Dermis blood vessel endothelial cell (primary cell): ENCODE data around the gene PHACTR2. TPM values are rescaled to one million over a fixed set of nuclear protein-coding genes. Genes with fewer than 3 reads are reported as not detected.

Experiments used
- DNase-seq: peaks from one replicate; pipeline ENCODE4 v3.0.0; 2010
- total RNA-seq: library from RNA; depleted of rRNA; stranded (reverse); fragments of >200 nt; gene quantifications from 2 replicates; pipeline ENCODE4 v1.2.3, GENCODE V29; 2014

Gene PHACTR2
- total RNA-seq, 1 donor from 2014 or later: 199 TPM

DNA sequence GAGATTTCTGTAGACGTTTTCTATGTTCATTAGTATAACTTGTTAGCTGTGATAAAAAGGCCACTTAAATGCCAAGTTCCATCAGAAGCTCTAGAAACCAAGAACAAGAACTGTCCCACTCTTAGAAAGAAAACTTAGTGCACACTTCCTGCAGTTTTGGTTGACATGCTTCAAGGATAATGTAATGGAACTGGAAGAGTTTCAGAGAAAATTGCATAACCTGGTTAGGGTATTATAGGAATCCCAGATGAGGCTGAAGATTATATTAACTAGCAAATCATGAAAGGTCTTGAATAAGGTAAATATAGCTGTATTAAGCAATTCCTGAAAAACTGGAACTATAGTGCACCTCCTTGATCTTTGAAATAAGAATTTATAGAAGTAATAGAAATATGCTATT lies 1.8 kb upstream of the PHACTR2 start:
- DNase-seq: no peak

GRCh38 chr6:143676437-143677045 lies 1.2 kb upstream of the PHACTR2 start:
- no peak for DNase-seq

DNA sequence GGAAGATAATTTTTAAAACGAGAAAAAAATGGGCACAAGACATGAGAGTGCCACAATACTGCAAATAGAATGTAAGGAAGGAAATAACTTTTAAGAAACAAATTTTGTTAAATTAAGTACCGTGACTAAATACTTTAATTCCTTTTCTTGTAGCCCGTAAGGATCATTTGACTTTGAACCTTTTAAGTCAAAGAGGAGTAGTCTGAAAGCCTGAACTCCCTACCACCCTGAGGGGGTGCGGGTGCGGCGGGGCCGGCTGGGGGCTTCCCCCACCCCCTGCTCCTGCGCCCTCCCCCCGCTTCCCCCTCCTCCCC lies 231 bp upstream of the PHACTR2 start:
- DNase-seq: no peak

DNA sequence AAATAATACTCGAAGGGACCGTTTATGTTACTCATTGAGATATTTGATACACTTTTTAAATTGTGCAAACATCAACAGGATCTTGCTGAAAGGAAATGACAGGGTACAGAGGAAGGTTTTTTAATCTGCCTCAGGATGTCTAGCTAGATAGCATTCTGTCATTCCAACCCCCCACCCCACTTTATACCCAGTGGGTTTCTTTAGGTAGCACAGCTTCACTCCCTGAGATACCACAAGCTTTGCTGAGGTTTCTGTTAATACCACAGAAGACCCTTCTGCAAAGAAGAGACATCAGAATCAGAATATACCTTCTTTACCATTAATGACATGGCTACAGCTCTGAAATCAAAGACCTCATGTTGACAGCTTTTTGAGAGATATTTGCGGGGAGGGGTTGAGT lies 1.3 kb downstream of the PHACTR2 start:
- peak; percentile 44 for DNase-seq

GRCh38 chr6:143680141-143680540 lies 2.4 kb downstream of the PHACTR2 start:
- DNase-seq: no peak

DNA sequence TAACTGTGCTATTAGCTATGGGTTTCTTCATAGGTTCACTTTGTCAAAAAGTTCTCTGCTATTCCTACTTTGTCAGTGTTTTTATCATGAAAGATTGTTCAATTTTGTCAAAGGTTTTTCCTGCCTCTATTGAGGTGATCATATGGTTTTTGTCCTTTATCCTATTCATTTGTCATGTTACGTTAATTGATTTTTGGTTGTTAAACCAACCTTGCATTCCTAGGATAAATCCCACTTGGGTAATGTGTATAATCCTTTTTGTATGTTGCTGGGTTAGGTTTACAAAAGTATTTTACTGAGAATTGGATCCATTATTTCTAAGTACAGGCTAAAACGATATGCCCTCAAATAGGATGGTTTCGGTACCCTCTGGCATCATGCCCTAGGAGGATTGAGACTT lies 5.0 kb downstream of the PHACTR2 start:
- DNase-seq: no peak

DNA sequence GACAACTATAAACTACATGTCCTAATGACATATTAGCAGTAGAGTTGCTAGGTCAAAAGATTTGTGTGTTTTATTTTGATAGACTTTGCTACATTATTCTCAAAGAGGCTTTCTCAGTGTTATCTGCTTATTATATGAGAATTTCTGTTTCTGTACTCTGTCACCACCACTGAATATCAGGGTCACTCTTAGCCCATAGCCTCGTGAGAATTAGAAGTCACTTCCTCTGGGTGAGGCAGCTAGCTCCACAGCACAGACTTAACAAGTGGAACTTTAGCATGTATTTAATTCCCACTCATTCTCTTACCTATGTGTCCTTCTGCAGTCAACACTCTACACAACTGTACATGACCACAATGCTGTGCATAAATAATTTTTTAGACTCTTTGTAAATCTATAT lies 6.7 kb downstream of the PHACTR2 start:
- no peak for DNase-seq

DNA sequence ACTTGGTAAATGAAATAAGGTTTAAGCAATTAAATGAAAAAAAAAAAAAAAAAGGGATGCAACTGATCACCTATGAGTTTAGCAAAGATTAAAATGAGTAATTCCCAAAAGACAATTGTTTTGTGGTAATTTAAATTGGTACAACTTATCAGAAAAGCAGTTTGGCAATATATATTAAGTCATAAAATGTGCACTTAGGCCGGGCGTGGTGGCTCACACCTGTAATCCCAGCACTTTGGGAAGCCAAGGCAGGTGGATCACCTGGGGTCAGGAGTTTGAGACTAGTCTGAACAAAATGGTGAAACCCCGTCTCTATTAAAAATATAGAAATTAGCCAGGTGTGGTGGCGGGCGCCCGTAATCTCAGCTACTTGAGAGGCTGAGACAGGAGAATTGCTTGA lies 7.9 kb downstream of the PHACTR2 start:
- no peak for DNase-seq

DNA sequence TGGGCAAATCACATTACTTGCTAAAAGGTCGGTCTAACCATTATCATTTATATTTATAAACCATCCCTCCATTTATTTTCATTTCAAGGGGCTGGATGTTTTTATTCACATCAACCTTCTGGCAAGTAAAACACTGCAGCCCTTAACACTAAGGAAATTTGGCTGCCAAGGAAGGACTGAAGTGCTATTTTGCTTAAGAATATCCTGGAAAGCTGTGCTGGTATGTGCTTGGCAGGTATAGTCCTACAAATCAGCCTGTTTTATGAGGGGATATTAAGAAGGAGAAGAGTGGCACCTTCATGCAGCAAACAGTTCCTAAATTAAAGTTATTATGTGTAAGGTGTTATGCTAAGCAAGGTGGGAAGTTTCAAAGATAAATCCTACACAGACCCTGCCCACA lies 9.8 kb downstream of the PHACTR2 start:
- DNase-seq: no peak

DNA sequence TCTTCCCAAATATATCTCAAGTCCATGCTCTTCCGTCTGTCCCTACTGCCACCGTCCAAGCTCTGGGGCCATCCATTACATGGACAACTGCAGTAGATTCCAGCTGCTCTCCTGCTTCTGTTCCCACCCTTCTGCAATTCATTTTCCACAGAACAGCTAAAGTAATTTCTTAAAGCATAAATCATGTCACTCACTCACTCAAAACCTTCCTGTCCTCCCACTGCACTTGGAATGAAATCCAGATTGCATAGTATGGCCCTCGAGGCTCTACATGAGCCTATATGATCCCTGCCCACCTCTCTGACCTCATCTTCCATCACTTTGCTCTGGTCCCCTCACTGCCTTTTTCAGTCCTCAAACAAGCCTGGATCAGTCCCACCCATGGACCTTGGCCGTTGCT lies 10.9 kb downstream of the PHACTR2 start:
- DNase-seq: no peak

GRCh38 chr6:143689852-143690251 lies 12.1 kb downstream of the PHACTR2 start:
- no peak for DNase-seq

DNA sequence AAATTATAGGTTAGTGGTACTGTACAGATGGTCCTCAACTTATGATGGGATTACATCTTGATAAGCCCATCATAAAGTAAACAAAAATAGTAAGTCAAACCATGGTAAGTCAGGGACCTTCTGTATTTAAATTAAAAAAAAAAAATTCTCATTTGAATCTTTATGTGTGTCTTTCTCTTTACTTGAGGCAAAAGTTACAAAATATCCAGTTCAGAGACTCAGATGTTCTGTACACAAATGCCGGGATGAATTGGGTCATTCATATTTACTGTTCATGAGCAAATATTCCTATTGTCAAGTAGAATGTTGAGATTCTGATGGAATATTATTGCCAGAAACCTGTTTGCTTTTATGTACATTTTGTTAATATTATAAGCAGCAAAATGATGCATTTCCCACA lies 13.4 kb downstream of the PHACTR2 start:
- no peak for DNase-seq

- DNase-seq: no peak
These were observed 14.3 kb downstream of the PHACTR2 start for GRCh38 chr6:143691900-143692636.

- DNase-seq: no peak
These were observed 14.9 kb downstream of the PHACTR2 start for GRCh38 chr6:143692696-143693095.

DNA sequence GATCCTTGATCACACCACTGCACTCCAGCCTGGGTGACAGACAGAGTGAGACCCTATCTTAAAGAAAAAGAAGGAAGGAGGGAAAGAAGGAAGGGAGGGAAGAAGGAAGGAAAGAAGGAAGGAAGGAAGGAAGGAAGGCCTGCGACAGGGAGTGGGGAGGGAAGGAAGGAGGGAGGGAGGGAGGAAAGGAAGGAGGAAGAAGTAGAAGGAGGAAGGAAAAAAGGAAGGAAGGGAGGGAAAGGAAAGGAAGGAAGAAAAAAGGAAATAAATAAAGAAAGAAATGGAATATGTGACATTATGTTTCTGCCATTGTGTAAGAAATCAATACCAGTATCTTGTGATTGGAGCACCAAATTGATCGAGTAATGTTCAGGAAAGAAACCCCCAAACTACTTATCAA lies 16.2 kb downstream of the PHACTR2 start:
- no peak for DNase-seq

DNA sequence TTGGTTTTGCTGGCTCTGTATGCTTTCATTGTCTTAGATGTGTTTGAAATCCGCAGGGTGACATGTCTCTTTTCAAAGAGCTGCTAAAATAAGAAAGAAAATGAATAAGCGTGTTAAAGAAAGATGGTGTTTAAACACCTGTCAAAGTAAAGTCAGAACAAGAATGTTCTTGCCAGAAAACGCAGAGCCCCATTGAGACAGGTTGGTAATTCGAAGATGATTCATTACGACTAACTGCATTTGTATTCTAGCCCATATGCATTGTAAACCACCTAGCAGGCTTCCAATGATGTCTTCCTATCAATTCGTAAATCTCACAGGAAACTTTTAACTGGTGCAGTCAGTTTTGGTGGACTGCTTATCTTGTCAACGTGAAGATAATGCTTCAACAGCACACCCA lies 16.8 kb downstream of the PHACTR2 start:
- peak; percentile 31 for DNase-seq

- no peak for DNase-seq
These were observed 17.6 kb downstream of the PHACTR2 start for GRCh38 chr6:143695130-143695968.

- DNase-seq: peak; percentile 44
These were observed 18.4 kb downstream of the PHACTR2 start for GRCh38 chr6:143695969-143696663.

- no peak for DNase-seq
These were observed 18.9 kb downstream of the PHACTR2 start for GRCh38 chr6:143696664-143697000.

DNA sequence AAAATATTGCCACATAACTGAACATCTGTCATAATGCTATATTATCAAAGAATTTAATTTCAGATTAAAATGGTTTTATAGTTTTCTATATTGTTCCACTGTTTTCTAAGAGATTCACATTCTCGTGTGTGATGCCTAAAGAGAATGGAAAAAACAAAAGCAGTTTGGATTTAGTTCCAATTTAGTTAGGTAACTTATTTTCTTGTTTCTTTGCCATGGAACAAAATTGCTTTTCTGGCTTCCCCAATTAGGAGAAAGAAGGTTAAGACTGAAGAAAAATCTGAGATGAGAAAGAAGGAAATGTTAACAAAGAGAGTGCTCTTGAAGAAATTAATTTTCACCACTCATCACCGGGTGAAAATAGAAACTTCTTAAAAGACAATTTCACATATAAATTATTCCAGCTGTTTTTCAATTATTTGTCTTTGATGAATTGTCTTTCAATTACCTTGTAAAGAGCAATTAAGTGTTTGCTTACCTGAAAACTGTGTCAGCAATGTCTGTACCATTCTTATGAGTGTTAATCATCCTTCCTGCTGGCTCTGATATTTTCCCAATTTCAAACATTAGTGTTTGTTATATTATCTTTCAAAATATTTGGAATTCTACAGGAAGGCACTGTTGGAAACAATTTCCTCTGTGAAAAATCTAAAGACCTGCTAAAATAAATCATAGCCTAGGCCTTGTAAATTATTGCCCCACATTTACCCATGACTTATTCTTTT lies 19.5 kb downstream of the PHACTR2 start:
- DNase-seq: peak; percentile 44

GRCh38 chr6:143698329-143698728 lies 20.6 kb downstream of the PHACTR2 start:
- no peak for DNase-seq

DNA sequence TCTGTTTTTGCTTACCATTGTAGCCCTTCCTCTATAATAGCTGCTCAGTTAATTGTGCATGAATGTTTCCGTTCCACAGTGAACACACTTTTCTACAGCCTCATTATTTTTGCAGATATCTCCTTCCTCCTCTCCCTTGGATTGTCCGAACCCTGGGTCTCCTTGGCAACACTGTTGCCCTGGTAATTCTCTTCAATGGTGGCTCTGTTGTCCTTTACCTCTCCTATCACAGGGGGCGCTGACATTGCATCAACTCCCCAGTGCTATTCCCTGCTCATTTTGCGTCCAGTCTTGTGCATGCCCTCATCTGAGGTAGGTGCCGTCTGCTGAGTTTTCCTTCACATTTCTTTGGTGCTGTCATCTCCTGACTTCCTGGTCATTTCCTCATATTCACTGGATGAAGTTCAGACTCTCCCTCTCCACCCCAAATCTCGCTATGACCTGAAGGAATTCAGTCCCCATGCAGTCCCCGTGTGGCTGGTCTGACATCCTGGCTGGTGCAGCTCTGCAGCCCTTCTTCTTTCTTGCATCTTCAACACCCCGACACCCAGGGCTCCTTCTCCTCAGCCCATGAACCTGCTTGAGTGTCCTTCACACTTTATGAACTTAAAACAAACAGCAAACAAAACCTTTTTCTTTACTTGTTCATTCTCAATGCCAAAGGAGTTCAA lies 21.1 kb downstream of the PHACTR2 start:
- no peak for DNase-seq
